Measurements from ENCODE around the gene RASAL3. TPM values are rescaled to one million over a fixed set of nuclear protein-coding genes. Genes with fewer than 3 reads are reported as not detected.

Gene RASAL3
- total RNA-seq, 1 experiment from 2014 or later = 0.57 TPM

GRCh38 chr19:15455996-15456395 lies 8.3 kb downstream of the RASAL3 start:
- ChIA-PET RAD21 (ENCODE audit: low non-redundant PET in 1 of 2, low total read pairs in 2 of 2, uncharacterized antibody in 2 of 2, unreplicated experiment in 2 of 2) (interaction anchor here in 1 of 2 experiments (0.7 kb wide), 1 partner anchor 100 kb away, joined by 3 read pairs; no protein-coding TSS in a partner anchor), POLR2A (no interaction called here), CTCF (no interaction called here)
- TF ChIP-seq RAD21 (IDR thresholded peaks at IDR 0.05; ENCODE audit: low read depth) = no peak
- TF ChIP-seq FOSL1 (IDR thresholded peaks at IDR 0.05; ENCODE audit: low read depth) = no peak
- no peak for TF ChIP-seq ZFX (IDR thresholded peaks at IDR 0.05)
- TF ChIP-seq EZH2 (IDR thresholded peaks at IDR 0.05) = no peak
- TF ChIP-seq, protein P1, sequence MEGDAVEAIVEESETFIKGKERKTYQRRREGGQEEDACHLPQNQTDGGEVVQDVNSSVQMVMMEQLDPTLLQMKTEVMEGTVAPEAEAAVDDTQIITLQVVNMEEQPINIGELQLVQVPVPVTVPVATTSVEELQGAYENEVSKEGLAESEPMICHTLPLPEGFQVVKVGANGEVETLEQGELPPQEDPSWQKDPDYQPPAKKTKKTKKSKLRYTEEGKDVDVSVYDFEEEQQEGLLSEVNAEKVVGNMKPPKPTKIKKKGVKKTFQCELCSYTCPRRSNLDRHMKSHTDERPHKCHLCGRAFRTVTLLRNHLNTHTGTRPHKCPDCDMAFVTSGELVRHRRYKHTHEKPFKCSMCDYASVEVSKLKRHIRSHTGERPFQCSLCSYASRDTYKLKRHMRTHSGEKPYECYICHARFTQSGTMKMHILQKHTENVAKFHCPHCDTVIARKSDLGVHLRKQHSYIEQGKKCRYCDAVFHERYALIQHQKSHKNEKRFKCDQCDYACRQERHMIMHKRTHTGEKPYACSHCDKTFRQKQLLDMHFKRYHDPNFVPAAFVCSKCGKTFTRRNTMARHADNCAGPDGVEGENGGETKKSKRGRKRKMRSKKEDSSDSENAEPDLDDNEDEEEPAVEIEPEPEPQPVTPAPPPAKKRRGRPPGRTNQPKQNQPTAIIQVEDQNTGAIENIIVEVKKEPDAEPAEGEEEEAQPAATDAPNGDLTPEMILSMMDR (IDR thresholded peaks at IDR 0.05 in 2 of 3, conservative IDR thresholded peaks at IDR 0.05 in 1 of 3; ENCODE audit: borderline replicate concordance in 1 of 3, insufficient read depth in 1 of 3, low read depth in 2 of 3, low read length in 2 of 3) = no peak
- TF ChIP-seq, protein P2, sequence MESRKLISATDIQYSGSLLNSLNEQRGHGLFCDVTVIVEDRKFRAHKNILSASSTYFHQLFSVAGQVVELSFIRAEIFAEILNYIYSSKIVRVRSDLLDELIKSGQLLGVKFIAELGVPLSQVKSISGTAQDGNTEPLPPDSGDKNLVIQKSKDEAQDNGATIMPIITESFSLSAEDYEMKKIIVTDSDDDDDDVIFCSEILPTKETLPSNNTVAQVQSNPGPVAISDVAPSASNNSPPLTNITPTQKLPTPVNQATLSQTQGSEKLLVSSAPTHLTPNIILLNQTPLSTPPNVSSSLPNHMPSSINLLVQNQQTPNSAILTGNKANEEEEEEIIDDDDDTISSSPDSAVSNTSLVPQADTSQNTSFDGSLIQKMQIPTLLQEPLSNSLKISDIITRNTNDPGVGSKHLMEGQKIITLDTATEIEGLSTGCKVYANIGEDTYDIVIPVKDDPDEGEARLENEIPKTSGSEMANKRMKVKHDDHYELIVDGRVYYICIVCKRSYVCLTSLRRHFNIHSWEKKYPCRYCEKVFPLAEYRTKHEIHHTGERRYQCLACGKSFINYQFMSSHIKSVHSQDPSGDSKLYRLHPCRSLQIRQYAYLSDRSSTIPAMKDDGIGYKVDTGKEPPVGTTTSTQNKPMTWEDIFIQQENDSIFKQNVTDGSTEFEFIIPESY (IDR thresholded peaks at IDR 0.05; ENCODE audit: extremely low read depth, insufficient replicate concordance, low read length) = no peak
- no peak for TF ChIP-seq POLR2AphosphoS5 (IDR thresholded peaks at IDR 0.05; ENCODE audit: low read depth, low read length)
- no peak for TF ChIP-seq CEBPB (IDR thresholded peaks at IDR 0.05; ENCODE audit: low read depth)
- TF ChIP-seq POLR2A (IDR thresholded peaks at IDR 0.05; ENCODE audit: borderline replicate concordance, extremely low read depth, insufficient read depth, insufficient read length) = no peak
- TF ChIP-seq YY1 (IDR thresholded peaks at IDR 0.05; ENCODE audit: extremely low read depth, insufficient replicate concordance, low read depth, low read length) = no peak
- TF ChIP-seq, protein P3, sequence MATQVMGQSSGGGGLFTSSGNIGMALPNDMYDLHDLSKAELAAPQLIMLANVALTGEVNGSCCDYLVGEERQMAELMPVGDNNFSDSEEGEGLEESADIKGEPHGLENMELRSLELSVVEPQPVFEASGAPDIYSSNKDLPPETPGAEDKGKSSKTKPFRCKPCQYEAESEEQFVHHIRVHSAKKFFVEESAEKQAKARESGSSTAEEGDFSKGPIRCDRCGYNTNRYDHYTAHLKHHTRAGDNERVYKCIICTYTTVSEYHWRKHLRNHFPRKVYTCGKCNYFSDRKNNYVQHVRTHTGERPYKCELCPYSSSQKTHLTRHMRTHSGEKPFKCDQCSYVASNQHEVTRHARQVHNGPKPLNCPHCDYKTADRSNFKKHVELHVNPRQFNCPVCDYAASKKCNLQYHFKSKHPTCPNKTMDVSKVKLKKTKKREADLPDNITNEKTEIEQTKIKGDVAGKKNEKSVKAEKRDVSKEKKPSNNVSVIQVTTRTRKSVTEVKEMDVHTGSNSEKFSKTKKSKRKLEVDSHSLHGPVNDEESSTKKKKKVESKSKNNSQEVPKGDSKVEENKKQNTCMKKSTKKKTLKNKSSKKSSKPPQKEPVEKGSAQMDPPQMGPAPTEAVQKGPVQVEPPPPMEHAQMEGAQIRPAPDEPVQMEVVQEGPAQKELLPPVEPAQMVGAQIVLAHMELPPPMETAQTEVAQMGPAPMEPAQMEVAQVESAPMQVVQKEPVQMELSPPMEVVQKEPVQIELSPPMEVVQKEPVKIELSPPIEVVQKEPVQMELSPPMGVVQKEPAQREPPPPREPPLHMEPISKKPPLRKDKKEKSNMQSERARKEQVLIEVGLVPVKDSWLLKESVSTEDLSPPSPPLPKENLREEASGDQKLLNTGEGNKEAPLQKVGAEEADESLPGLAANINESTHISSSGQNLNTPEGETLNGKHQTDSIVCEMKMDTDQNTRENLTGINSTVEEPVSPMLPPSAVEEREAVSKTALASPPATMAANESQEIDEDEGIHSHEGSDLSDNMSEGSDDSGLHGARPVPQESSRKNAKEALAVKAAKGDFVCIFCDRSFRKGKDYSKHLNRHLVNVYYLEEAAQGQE (IDR thresholded peaks at IDR 0.05; ENCODE audit: low read depth) = no peak
- TF ChIP-seq EGR1 (IDR thresholded peaks at IDR 0.05; ENCODE audit: low read depth) = no peak
- no peaks in the 10 kb centered on the region for H3K9me3 ChIP-seq (ENCODE audit: control insufficient read depth in 1 of 2, insufficient read depth in 1 of 2, low read depth in 1 of 2, low read length in 2 of 2)
- H3K79me2 ChIP-seq (ENCODE audit: insufficient read depth, low read length) = no peaks in the 10 kb centered on the region
- H3K36me3 ChIP-seq (ENCODE audit: control insufficient read depth in 1 of 2, insufficient read depth in 2 of 2, low read length in 2 of 2) = no peaks in the 10 kb centered on the region
- intact Hi-C loops (cut with micrococcal nuclease) = loop anchor here (10.0 kb wide), 1 partner anchor 99 kb away; no protein-coding TSS in a partner anchor
- BruUV-seq (replicated peaks) = no TSS peak
- no peaks in the 10 kb centered on the region for H3K27me3 ChIP-seq (ENCODE audit: insufficient read depth, low read length)
- H3K27ac ChIP-seq (ENCODE audit: low read depth, low read length) = no peak overlapping the region
- H2AFZ ChIP-seq (ENCODE audit: low read depth, low read length, poor library complexity, severe bottlenecking) = no peak overlapping the region
- no peaks in the 10 kb centered on the region for H4K20me1 ChIP-seq (ENCODE audit: insufficient read depth)
- ATAC-seq = no peak
- no peak overlapping the region for H3K4me2 ChIP-seq (ENCODE audit: low read length)
- no peak overlapping the region for H3K9ac ChIP-seq (ENCODE audit: low read length)
- DNase-seq (ENCODE audit: low read depth, low spot score) = no peak
- peaks cover 8 to 18% of the 10 kb centered on the region in 2 experiments; a peak in 3 of 4 replicates for H3K4me1 ChIP-seq (ENCODE audit: control insufficient read depth in 1 of 2, insufficient read depth in 2 of 2, low read length in 2 of 2)
- no peak overlapping the region for H3K4me3 ChIP-seq (replicated peaks in 1 of 2; ENCODE audit: low read depth in 1 of 2, low read length in 2 of 2)
- no peaks in the 10 kb centered on the region for H3K9me2 ChIP-seq (ENCODE audit: insufficient read depth)
